ACHN (cell line): ENCODE data around the gene ERBB2.

Source experiments
- DNase-seq: peaks from one replicate; pipeline ENCODE4 v3.0.0-alpha.2; 2015
- in situ Hi-C: cut with HindIII; loops from 2 replicates; pipeline ENCODE4 v1.10.0; 2017; ENCODE audit warnings: low sequenced_read_pairs, low pct_ligation_motif_present, low pct_unique_long_range_greater_than_20kb

The ERBB2 gene

GRCh38 chr17:39699818-39700147 is at the start of gene ERBB2:
TSS of gene ERBB2 (plus strand) at chr17:39700064. CDS start at chr17:39700239, 175 bp downstream.
- in situ Hi-C loops, result no loop called here
- DNase-seq, result peak; percentile 82

GRCh38 chr17:39650121-39650579 is 49.7 kb upstream of the ERBB2 start:
- DNase-seq, result no peak
- in situ Hi-C loops, result no loop called here

GRCh38 chr17:39651923-39652586 is 47.8 kb upstream of the ERBB2 start:
- in situ Hi-C loops, result no loop called here
- no peak for DNase-seq

- in situ Hi-C loops, result no loop called here
- DNase-seq, result no peak
These were observed 47.1 kb upstream of the ERBB2 start for GRCh38 chr17:39652587-39653315.

GRCh38 chr17:39653316-39653661 is 46.6 kb upstream of the ERBB2 start:
- no peak for DNase-seq
- in situ Hi-C loops, result no loop called here

- peak; percentile 66 for DNase-seq
- in situ Hi-C loops, result no loop called here
These were observed 46.1 kb upstream of the ERBB2 start for GRCh38 chr17:39653662-39654331.

- in situ Hi-C loops, result no loop called here
- no peak for DNase-seq
These were observed 44.8 kb upstream of the ERBB2 start for GRCh38 chr17:39655105-39655504.

- no peak for DNase-seq
- in situ Hi-C loops, result no loop called here
These were observed 41.5 kb upstream of the ERBB2 start for GRCh38 chr17:39658346-39658745.

- DNase-seq, result no peak
- in situ Hi-C loops, result no loop called here
These were observed 41.1 kb upstream of the ERBB2 start for GRCh38 chr17:39658760-39659159.

GRCh38 chr17:39659279-39660010 is 40.4 kb upstream of the ERBB2 start:
- in situ Hi-C loops, result no loop called here
- no peak for DNase-seq

- DNase-seq, result no peak
- in situ Hi-C loops, result no loop called here
These were observed 39.9 kb upstream of the ERBB2 start for GRCh38 chr17:39660011-39660360.

- DNase-seq, result no peak
- in situ Hi-C loops, result no loop called here
These were observed 39.2 kb upstream of the ERBB2 start for GRCh38 chr17:39660397-39661385.

- in situ Hi-C loops, result no loop called here
These were observed 37.9 kb upstream of the ERBB2 start for GRCh38 chr17:39661744-39662541.

GRCh38 chr17:39662551-39663339 is 37.1 kb upstream of the ERBB2 start:
- DNase-seq, result no peak
- in situ Hi-C loops, result no loop called here

More at GRCh38 chr17:39661744-39662541, 37.9 kb upstream of the ERBB2 start:
- no peak for DNase-seq

- no peak for DNase-seq
- in situ Hi-C loops, result no loop called here
These were observed 36.5 kb upstream of the ERBB2 start for GRCh38 chr17:39663340-39663687.

- DNase-seq, result peak; percentile 18
- in situ Hi-C loops, result no loop called here
These were observed 35.9 kb upstream of the ERBB2 start for GRCh38 chr17:39663688-39664580.
